ENCODE results near the gene TBRG4. TPM values are rescaled to one million over a fixed set of nuclear protein-coding genes. Genes with fewer than 3 reads are reported as not detected.

Gene TBRG4
- total and polyA plus RNA-seq, 7 experiments from 2014 or later = 55.1 to 143 (median 105) TPM

DNA sequence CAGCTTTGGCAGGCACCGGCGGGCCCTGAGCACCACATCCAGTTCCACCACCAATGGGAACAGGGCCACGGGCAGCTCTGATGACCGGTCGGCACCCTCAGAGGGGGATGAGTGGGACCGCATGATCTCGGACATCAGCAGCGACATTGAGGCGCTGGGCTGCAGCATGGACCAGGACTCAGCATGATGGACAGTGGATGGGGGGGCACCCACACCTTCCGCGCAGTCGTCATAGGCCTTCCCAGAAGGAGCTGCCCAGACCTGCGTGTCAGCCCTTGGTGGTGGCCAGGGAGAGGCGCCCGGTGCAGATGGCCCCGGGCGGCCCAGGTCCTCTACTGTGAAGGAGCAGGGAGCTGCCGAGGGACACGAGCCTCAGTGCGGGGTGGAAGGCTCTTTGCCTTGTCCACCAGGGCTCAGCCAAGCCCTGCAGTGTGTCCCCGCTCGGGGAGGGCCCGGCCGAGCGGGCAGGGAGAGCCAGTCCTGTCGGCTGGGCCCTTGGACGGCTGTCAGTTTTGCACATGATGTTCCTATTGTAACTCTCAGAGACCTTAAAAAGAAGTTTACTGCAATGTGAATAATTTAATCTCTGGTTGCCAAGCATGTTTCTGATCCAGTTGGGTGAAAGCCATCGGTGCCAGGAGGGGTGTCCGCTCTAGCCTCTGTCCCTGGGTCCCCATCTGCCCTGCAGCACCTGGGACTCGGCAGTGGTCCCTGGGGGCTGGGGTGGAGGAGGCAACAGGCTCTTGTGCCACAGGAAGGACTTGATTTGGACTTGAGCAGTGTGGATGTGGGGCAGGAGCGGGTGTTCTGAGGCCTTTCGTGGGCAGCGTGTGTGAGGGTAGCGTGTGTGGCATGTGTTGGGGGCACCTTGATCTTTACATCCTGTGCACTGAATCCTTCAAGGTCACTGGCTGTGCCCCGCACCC, 35.4 kb downstream of the TBRG4 start:
- no peak for DNase-seq
- H3K4me3 Mint-ChIP-seq = peak overlapping the region in 1 of 10 donors; percentile 4

GRCh38 chr7:45075355-45075644, 36.2 kb downstream of the TBRG4 start:
- no peak overlapping the region for H3K4me3 ChIP-seq (ENCODE audit: low read length)
- intact Hi-C loops (cut with micrococcal nuclease) = no loop called here
- DNase-seq (no peak), ATAC-seq (no peak)
- no peaks in the 10 kb centered on the region for H3K4me1 ChIP-seq (ENCODE audit: control insufficient read depth in 2 of 2, insufficient read depth in 2 of 2, low read length in 2 of 2)
- POLR2A ChIA-PET = interaction anchor here (0.6 kb wide), 1 partner anchor 102 kb away, joined by 3 read pairs; no protein-coding TSS in a partner anchor
- H3K4me3 Mint-ChIP-seq = no peak overlapping the region
- H3K27me3 Mint-ChIP-seq = no peaks in the 10 kb centered on the region
- peak overlapping the region in 3 of 9 donors; percentile 43 to 71 (median 52) for H3K27ac Mint-ChIP-seq
- H3K9me3 ChIP-seq (ENCODE audit: control insufficient read depth in 2 of 3, low read length in 3 of 3) = no peaks in the 10 kb centered on the region
- peaks cover 30 to 70% (median 41%) of the 10 kb centered on the region in 3 experiments for H3K36me3 ChIP-seq (ENCODE audit: control insufficient read depth in 2 of 3, insufficient read depth in 3 of 3, low read length in 3 of 3)
- CTCF ChIA-PET = no interaction called here
- H3K9me3 Mint-ChIP-seq = peaks cover 0 to 5% (median 0%) of the 10 kb centered on the region in 11 donors
- no peak overlapping the region for H3K27ac ChIP-seq (ENCODE audit: low read depth, low read length)
- H3K4me1 Mint-ChIP-seq = peaks cover 5 to 38% (median 8%) of the 10 kb centered on the region in 7 donors
- peaks cover 3 to 35% (median 11%) of the 10 kb centered on the region in 5 donors for H3K36me3 Mint-ChIP-seq
- H3K27me3 ChIP-seq (ENCODE audit: control insufficient read depth in 2 of 2, insufficient read depth in 2 of 2, low read length in 2 of 2) = no peaks in the 10 kb centered on the region

More for the DNA sequence above, 35.4 kb downstream of the TBRG4 start:
- intact Hi-C loops (cut with micrococcal nuclease) = no loop called here
- peaks cover 26 to 62% (median 34%) of the 10 kb centered on the region in 3 experiments for H3K36me3 ChIP-seq (ENCODE audit: control insufficient read depth in 2 of 3, insufficient read depth in 3 of 3, low read length in 3 of 3)
- H3K4me1 Mint-ChIP-seq = peaks cover 5 to 38% (median 8%) of the 10 kb centered on the region in 7 donors
- no peak overlapping the region for H3K4me3 ChIP-seq (ENCODE audit: low read length)
- no peak for ATAC-seq
- no peaks in the 10 kb centered on the region for H3K4me1 ChIP-seq (ENCODE audit: control insufficient read depth in 2 of 2, insufficient read depth in 2 of 2, low read length in 2 of 2)
- H3K27ac ChIP-seq (ENCODE audit: low read depth, low read length) = no peak overlapping the region
- no peaks in the 10 kb centered on the region for H3K9me3 ChIP-seq (ENCODE audit: control insufficient read depth in 2 of 3, low read length in 3 of 3)
- peaks cover 3 to 35% (median 11%) of the 10 kb centered on the region in 5 donors for H3K36me3 Mint-ChIP-seq
- H3K27me3 ChIP-seq (ENCODE audit: control insufficient read depth in 2 of 2, insufficient read depth in 2 of 2, low read length in 2 of 2) = no peaks in the 10 kb centered on the region
- POLR2A ChIA-PET = interaction anchor here (1.2 kb wide), 1 partner anchor 49 kb away, joined by 3 read pairs; no protein-coding TSS in a partner anchor
- H3K27me3 Mint-ChIP-seq = no peaks in the 10 kb centered on the region
- peak overlapping the region in 3 of 9 donors; percentile 32 to 67 (median 47) for H3K27ac Mint-ChIP-seq
- H3K9me3 Mint-ChIP-seq = peaks cover 0 to 5% (median 0%) of the 10 kb centered on the region in 11 donors
- CTCF ChIA-PET = no interaction called here

DNA sequence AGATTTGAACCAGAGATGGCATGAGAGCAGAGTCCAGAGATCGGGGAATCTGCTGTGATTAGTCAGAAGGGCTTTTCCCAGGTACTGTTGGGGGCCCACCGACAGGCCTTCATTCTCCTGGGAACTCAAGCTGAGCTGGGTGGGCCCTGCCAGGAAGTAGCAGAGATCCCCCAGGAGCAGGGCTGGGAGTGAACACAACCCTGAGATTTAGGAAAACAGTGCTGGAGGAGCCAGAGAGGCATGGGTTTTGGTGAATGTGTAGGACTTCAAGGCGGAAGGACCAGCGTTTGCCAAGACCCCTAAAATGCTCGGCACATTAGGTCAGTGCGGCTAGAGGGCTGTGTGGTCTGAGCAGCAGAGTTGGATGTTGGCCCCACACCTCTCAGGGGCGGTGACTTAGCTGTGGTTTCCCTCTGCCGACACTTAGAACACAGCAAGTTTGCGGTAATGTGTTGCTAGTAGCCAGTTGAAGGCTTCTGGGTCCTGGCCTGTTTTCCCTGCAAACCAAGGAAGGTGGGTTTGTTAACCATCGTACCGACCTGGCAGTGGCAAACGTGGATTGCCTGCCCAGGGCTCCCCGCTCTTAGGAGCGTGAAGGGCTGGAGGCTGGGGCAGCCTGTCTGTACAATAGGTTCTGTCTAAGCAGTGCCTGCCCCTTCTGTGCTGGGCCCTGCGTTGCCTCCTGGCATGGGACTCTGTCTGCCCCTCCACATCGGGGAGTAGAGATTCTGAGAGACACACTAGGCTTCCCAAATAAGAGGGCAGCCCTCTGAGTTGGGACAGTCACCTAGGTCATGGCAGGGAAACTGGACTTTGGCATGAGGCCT, 36.8 kb downstream of the TBRG4 start:
- peak overlapping the region in 3 of 9 donors; percentile 43 to 71 (median 52) for H3K27ac Mint-ChIP-seq
- no peak for DNase-seq
- peaks cover 5 to 33% (median 11%) of the 10 kb centered on the region in 7 donors for H3K4me1 Mint-ChIP-seq
- ChIA-PET CTCF (no interaction called here), POLR2A (interaction anchor here (0.6 to 0.8 kb wide), 3 partner anchors 16 to 220 kb away, joined by 3 read pairs; no protein-coding TSS in a partner anchor)
- H3K4me3 ChIP-seq (ENCODE audit: low read length) = no peak overlapping the region
- no peak for ATAC-seq
- H3K4me3 Mint-ChIP-seq = no peak overlapping the region
- H3K27me3 Mint-ChIP-seq = no peaks in the 10 kb centered on the region
- H3K27ac ChIP-seq (ENCODE audit: low read depth, low read length) = no peak overlapping the region
- no peaks in the 10 kb centered on the region for H3K4me1 ChIP-seq (ENCODE audit: control insufficient read depth in 2 of 2, insufficient read depth in 2 of 2, low read length in 2 of 2)
- peaks cover 3 to 38% (median 11%) of the 10 kb centered on the region in 5 donors for H3K36me3 Mint-ChIP-seq
- H3K9me3 Mint-ChIP-seq = peaks cover 0 to 3% (median 0%) of the 10 kb centered on the region in 11 donors
- peaks cover 30 to 76% (median 46%) of the 10 kb centered on the region in 3 experiments for H3K36me3 ChIP-seq (ENCODE audit: control insufficient read depth in 2 of 3, insufficient read depth in 3 of 3, low read length in 3 of 3)
- no peaks in the 10 kb centered on the region for H3K9me3 ChIP-seq (ENCODE audit: control insufficient read depth in 2 of 3, low read length in 3 of 3)
- intact Hi-C loops (cut with micrococcal nuclease) = no loop called here
- H3K27me3 ChIP-seq (ENCODE audit: control insufficient read depth in 2 of 2, insufficient read depth in 2 of 2, low read length in 2 of 2) = no peaks in the 10 kb centered on the region

DNA sequence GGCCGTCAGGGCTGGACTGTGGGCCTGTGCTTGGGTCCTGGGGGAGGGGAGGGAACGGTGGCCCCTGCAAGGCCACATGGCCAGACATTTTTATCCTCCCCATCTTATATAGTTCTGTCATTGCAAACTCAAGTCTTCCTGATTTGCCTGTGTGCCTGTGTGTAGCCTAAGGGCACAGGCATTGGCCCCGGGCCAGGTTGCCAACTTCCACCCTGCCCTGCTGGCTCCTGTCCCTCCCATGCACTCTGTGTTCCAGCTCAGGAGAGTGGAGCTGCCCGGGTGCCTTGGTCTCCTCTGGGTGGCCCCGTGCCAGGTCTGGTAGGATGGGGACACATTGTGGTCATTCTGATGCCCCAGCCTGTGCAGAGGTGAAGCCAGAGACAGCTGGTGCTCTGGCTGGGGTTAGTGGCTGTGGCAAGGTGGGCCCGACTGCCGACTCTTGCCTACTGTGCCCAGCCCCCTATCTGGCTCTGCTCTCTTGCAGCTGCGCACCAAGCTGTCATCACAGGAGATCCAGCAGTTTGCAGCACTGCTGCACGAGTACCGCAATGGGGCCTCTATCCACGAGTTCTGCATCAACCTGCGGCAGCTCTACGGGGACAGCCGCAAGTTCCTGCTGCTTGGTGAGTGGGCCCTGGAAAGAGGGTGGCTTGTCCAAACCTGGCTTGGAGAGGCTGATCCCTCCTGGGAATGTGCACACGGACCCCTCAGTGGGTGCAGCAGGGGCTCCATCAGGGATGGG, 37.5 kb downstream of the TBRG4 start:
- Mint-ChIP-seq H3K36me3 (peaks cover 5 to 44% (median 11%) of the 10 kb centered on the region in 5 donors), H3K27ac (peak overlapping the region in 5 of 9 donors; percentile 14 to 62 (median 47)), H3K27me3 (no peaks in the 10 kb centered on the region), H3K4me1 (peaks cover 5 to 30% (median 11%) of the 10 kb centered on the region in 7 donors), H3K4me3 (no peak overlapping the region), H3K9me3 (peaks cover 0 to 2% (median 0%) of the 10 kb centered on the region in 11 donors)
- ChIA-PET POLR2A (interaction anchor here (0.6 to 1.4 kb wide), 4 partner anchors 15 to 219 kb away, joined by 3 to 4 read pairs (median 4); no protein-coding TSS in a partner anchor), CTCF (no interaction called here)
- Histone ChIP-seq H3K4me3 (ENCODE audit: low read length) (no peak overlapping the region), H3K4me1 (ENCODE audit: control insufficient read depth in 2 of 2, insufficient read depth in 2 of 2, low read length in 2 of 2) (no peaks in the 10 kb centered on the region), H3K9me3 (ENCODE audit: control insufficient read depth in 2 of 3, low read length in 3 of 3) (no peaks in the 10 kb centered on the region), H3K27ac (ENCODE audit: low read depth, low read length) (no peak overlapping the region), H3K36me3 (ENCODE audit: control insufficient read depth in 2 of 3, insufficient read depth in 3 of 3, low read length in 3 of 3) (peaks cover 30 to 84% (median 53%) of the 10 kb centered on the region in 3 experiments), H3K27me3 (ENCODE audit: control insufficient read depth in 2 of 2, insufficient read depth in 2 of 2, low read length in 2 of 2) (no peaks in the 10 kb centered on the region)
- intact Hi-C loops (cut with micrococcal nuclease) = no loop called here
- ATAC-seq (no peak), DNase-seq (no peak)

DNA sequence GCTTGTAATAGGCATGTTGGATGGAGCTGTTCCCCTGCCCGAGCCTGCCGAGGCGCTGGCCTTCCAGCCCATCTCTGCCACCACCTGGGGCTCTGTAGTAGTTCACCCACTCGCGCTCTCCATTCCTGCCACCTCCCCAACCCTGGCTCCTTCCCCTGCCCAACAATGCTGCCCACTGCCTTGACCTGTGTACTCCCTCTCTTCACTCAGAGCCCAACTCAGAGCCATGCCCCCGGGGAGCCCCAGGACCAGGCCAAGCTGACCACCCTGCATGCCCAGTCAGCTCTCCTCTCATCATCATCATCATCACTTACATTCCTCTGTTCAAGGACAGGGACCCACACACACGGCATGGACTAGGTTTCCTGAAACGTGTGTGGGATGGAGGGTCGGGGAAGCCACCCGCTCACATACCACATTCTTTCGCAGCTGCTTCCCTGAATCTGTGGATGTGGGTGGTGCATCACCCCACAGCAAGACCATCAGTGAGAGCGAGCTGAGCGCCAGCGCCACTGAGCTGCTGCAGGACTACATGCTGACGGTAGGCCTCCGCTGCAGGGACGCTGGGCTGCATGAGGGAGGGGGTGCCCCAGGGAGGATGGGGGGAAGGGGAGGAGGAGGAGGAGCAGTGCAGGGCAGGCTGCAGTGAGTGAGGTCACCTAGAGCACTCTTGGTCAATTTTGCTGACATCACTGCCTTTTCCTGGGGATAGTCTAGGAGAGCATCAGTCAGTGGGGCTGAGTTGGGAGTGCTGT, 38.3 kb downstream of the TBRG4 start:
- H3K4me1 Mint-ChIP-seq = peaks cover 5 to 29% (median 16%) of the 10 kb centered on the region in 7 donors
- peak overlapping the region in 5 of 9 donors; percentile 32 to 69 (median 47) for H3K27ac Mint-ChIP-seq
- no peak for ATAC-seq
- intact Hi-C loops (cut with micrococcal nuclease) = no loop called here
- no peak overlapping the region for H3K4me3 Mint-ChIP-seq
- no peak overlapping the region for H3K27ac ChIP-seq (ENCODE audit: low read depth, low read length)
- no peaks in the 10 kb centered on the region for H3K9me3 ChIP-seq (ENCODE audit: control insufficient read depth in 2 of 3, low read length in 3 of 3)
- H3K27me3 ChIP-seq (ENCODE audit: control insufficient read depth in 2 of 2, insufficient read depth in 2 of 2, low read length in 2 of 2) = no peaks in the 10 kb centered on the region
- POLR2A ChIA-PET = interaction anchor here (1.3 to 1.4 kb wide), 2 partner anchors 37 to 39 kb away, joined by 4 read pairs; no protein-coding TSS in a partner anchor
- peaks cover 0 to 2% (median 0%) of the 10 kb centered on the region in 11 donors for H3K9me3 Mint-ChIP-seq
- no peak overlapping the region for H3K4me3 ChIP-seq (ENCODE audit: low read length)
- CTCF ChIA-PET = interaction anchor here (2.4 kb wide), 1 partner anchor 100 kb away, joined by 6 read pairs; no protein-coding TSS in a partner anchor
- H3K27me3 Mint-ChIP-seq = no peaks in the 10 kb centered on the region
- H3K36me3 ChIP-seq (ENCODE audit: control insufficient read depth in 2 of 3, insufficient read depth in 3 of 3, low read length in 3 of 3) = peaks cover 30 to 91% (median 57%) of the 10 kb centered on the region in 3 experiments
- H3K36me3 Mint-ChIP-seq = peaks cover 5 to 48% (median 11%) of the 10 kb centered on the region in 5 donors
- H3K4me1 ChIP-seq (ENCODE audit: control insufficient read depth in 2 of 2, insufficient read depth in 2 of 2, low read length in 2 of 2) = no peaks in the 10 kb centered on the region
- DNase-seq = no peak

Measured in naive thymus-derived CD4-positive, alpha-beta T cell (primary cell).